ENCODE data around the gene GABARAPL2.
A peak's percentile ranks its signal among the peaks of the same experiment; 100 is the strongest.
"Not testable (repeated sequence)": the region's sequence is repeated elsewhere in the genome, so short reads cannot be mapped to it uniquely, and the experiment has no call there.

The GABARAPL2 gene, protein sequence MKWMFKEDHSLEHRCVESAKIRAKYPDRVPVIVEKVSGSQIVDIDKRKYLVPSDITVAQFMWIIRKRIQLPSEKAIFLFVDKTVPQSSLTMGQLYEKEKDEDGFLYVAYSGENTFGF

DNA sequence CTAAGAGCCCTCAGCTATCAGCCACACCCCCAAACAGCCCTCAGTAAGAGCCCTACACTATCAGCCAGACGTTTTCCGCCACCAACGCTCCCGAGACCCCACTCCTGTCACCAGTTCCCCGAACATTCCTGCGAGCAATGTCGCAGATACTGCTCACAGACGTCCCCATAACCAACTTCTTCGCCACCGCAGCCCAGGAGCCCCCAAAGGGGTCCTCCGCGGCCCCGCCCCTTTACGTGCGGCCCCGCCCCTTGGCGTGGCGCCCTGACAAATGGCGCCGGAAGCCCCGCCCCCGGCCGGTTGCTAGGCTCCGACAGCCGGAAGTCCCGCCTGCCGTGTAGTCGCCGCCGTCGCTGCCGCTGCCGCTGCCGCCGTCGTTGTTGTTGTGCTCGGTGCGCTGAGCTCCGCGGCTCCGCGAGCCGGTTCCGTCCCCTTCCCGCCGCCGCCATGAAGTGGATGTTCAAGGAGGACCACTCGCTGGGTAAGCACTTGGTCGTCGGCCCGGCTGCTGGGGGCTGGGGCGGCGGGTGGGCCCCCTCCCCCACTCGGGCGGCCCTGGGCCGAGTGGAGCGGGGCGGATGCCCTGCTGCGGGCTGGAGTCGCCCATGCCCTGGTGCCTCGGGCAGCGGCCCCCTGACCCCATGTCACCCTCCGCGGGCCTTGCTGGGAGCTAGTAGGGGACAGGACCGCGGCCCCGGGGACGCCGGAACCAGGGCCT lies at the start of gene GABARAPL2:
GABARAPL2 (plus strand) TSS at position 340 of the 718 bp plus-strand sequence; CDS start at position 448, 108 bp downstream.
- peak; percentile 45 for DNase-seq

DNA sequence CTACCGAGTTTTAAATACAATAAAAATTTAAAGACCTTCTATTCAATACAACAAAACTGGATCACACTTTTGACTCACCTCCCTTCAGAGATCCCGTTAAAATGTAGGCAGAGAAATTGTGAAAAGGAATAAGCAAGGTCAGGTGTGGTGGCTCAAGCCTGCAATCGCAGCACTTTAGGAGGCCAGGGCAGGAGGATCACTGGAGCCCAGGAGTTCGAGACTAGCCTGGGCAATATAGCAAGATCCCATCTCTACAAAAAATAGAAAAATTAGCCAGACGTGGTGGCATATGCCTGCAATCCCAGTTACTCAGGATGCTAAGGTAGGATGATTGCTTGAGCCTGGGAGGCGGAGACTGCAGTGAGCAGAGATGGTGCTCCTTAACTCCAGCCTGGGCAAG lies 47.0 kb upstream of the GABARAPL2 start:
- no peak for DNase-seq

DNA sequence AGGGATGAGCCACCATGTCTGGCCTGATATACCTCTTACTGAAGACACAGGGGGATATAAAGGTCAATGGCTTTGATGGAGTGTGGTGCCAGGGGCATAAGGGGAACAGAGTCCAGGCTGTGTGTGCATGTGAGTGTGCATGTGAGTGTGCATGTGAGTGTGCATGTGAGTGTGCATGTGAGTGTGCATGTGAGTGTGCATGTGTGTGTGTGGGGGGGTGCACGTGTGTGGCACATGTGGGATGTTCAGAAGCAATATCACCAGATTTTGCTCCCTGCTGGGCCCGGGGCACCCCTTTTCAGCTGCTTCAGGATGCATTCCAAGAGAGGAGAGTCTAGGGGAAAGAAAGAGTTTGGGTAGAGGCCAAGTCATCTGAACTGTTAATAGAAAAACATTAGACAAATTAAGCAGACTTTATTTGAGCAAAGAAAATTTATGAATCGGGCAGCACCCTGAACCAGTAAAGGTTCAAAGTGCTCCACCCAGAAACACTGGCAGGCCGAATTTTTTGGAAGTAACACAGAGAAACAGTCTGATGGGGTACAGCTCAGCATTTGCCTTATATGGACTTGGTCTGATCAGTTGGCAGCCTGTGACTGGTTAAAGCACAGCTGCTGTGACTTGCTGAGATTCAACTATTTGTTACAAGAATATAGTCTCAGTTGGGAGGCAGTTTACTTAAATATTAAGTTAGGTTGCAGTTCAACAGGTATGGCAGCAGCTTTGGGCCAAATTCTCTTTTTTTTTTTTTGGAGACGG lies 40.0 kb upstream of the GABARAPL2 start:
- DNase-seq, result no peak

DNA sequence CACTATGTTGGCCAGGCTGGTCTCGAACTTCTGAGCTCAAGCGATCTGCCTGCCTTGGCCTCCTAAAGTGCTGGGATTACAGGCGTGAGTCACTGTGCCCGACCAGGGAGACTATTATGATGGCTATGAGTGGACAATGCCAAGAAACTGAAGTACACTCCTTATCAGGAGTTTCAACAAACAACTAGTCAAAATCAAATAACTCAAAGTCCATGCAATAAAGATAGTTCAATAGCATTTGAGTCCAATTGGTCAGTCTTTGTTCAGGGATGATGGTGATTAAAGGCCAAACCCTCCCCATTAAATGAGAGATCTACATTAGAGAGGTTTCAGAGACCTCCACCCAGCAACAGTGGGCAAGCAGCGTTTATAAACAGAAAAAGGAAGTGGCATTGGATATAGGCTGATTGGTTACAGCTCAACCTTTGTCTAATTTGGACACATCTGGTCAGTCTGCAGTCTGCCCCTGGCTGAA lies 38.3 kb upstream of the GABARAPL2 start:
- DNase-seq, result no peak

DNA sequence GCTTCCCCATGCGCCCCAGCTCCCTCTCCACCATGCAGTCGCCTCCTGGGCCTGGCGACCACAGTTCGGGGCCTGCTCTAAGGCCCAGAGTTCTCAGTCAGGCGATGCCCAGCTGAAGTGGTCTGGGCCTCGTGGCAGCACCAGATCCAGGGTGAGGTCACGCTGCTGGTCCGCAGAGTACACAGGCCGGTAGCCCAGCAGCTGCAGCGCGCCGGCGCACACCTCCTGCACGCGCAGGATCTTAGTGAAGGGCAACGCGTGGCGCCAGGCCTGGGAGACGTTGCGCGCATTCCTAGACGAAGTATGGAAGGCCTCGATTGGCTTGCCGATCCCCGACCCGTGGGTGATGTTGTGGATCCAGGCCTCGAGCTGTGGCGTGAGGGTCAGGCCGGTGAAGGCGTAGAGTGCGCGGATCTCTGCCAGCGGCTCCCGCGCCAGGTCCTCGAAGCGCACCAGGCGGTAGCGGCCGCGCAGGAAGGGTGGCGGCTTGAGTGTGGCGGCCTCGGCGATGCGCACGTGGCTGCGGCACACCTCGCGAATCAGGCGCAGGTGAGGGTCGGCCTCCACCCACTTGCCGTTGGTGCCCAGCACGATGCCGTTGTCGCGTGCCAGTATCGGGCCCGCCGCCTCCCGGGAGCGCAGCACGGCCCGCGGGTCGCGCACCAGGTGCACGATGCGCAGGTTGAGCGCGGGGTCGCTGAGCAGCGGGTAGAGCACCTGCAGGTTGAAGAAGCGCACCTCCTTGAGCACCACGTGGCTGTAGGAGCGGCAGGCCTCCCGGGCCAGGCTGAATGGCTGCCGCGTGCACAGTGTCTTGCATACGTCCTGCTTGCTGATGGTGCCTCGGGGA lies 36.9 kb upstream of the GABARAPL2 start:
- DNase-seq, result no peak

DNA sequence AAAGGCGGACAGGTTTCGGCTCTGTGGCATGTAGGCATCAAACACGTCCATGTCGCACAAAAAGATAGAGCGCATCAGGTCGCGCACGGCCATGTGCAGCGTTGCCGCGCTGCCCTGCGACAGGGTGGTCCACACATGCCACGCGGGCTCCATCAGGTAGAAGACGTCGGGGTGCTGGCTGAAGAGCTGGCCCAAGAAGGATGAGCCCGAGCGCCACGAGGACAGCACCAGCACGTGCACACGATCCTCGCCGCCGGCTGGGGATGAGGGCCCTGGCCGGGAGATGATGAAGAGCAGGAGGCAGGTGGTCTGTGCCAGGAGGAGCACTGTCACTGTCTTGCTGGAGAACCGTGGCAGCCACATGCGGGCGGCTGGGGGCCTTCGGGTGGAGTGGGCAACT lies 36.2 kb upstream of the GABARAPL2 start:
- no peak for DNase-seq

DNA sequence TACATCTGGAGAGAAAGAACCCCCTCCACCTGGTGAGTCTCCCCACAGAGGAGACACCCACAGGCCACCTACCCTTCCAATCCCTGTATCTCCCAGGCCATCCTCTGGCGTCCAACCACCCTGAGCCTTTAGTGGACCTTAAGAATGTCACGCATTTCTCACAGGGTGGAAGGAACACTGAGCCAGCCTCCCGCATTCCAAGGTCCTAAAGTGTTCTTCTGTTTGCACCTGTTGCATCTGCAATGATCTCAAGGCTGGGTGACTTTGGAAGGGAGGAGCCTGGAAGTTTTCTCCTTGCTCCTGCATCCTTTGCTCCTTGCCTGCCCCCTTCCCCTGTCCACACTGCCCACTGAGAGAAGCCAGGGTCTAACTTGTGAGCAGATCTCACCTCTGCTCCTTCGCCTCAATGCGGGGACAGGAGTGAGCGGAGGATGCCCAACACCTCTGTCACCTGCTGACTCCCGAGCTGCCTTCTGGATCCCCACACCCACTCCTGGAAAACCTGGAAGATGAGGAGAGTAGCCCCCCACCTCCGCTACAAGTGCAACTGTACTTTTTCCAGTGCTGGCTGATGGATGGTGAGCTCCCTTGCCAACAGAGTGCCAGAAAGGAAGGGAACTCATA lies 33.9 kb upstream of the GABARAPL2 start:
- no peak for DNase-seq

DNA sequence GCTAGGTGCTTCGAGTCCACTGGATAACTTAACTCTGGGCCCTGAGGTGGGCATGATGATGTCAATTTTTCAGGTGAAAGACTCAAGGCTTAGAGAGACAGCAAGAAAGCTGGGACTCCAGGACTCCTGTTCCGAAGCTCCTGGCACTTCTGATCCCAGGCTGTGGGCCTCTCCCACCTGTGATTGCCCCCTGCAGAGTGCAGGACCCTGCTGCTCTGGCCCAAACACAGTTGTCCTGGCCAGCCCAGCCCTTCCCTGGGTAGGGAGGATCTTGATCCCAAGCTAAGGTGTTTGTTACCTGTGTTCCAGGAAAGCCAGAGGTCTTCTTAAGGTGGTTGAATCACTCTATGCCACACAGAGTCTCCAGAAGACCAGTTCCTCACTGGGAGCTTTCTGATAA lies 33.4 kb upstream of the GABARAPL2 start:
- DNase-seq, result no peak

DNA sequence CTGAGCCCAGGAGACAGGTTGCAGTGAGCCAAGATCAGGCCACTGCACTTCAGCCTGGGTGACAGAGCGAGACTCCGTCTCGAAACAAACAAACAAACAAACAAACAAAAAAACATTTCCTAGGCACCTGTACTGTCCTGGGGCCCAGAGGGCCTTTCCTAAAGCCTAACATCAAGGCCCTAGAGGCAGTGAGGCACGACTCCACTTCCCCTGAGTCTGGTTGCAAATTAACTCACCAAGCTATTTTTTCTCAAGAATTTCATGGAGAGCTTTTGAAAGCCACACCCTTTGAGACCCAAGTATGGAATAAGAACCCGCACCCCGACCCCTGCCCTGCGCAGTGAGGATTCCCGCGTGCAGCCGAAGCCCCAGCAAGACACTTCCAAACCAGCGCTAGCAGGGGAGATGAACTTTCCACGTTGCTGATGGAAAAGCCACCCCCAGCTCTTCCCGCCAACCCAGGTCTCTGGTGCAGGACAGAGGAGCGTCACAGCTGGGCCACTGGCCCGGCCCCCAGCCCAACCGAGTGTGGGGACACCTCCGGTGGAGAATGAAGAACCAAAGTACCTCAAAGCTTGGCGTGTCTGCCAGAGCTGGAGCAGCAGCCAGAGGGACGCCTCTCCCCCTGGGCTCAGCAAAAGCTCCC lies 31.5 kb upstream of the GABARAPL2 start:
- no peak for DNase-seq

DNA sequence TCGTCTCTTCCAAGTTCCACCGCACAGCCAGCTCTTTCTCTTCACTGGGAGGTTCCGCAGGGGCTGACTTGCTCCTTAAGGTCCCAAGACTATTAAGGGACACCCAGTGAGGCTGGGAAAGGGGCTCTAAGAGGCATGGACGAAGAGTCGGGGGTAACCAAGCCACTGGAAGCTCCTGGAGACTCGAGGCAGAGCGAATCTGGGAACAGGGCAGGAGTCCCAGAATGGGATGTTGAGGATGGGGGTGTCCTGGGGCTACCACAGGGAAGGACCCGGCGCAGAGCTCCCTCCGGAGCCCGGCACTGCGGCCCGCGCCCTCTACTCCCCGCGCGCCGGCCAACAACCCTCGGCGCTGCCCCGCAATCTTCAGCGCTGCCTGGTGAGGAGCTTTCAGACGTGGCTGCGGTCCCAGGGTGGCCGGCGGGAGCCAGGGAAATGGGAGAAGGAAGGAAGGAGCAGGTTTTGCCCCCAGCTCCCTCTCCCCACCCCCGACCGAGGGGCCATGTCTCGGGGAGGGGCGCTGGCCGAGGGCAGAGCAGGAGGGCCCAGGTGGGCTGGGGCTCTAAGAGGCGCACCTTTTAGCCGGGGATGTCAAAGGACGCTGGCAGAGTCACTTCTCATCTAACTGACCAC lies 30.9 kb upstream of the GABARAPL2 start:
- no peak for DNase-seq

DNA sequence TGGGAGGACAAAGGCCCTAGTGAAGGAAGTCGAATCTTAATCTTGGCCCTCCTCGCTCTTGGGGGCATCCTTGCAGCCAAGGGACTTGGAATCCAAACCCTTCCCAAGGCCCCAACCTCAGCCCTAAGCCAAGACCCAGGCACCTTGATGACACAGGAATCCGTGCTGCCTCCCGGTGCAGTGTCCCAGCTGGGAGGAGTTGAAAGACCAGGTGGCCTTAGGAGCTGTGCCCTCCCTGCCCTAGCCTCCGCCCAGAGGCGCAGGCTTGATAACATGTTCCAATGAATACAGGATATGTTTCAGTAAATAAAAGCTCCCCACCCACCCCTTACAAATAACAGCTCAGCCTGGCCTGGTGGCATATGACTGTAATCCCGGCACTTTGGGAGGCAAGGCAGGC lies 30.3 kb upstream of the GABARAPL2 start, which contains the start of gene CHST5:
CHST5 (minus strand) TSS at position 208 of the 400 bp plus-strand sequence. CDS start 5,724 bp downstream, outside the sequence.
- no peak for DNase-seq

DNA sequence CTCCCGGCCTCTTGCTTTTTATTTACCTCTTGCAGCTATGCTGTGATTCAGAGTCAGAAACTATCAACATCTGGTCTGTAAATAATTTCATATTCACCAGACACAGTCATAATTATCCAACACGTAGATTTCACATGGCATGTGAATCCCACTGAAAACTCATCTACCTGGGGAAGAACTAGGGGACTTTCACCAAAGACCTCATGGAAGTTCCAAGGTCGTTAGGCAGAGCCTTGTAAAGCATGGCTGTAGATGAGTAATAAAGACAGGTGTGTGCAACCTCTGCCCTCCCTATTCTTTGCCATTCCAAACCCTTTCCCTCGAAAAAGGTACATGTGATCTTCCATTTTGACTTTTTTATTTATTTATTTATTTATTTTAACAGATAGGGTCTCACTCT lies 28.4 kb upstream of the GABARAPL2 start:
- no peak for DNase-seq

DNA sequence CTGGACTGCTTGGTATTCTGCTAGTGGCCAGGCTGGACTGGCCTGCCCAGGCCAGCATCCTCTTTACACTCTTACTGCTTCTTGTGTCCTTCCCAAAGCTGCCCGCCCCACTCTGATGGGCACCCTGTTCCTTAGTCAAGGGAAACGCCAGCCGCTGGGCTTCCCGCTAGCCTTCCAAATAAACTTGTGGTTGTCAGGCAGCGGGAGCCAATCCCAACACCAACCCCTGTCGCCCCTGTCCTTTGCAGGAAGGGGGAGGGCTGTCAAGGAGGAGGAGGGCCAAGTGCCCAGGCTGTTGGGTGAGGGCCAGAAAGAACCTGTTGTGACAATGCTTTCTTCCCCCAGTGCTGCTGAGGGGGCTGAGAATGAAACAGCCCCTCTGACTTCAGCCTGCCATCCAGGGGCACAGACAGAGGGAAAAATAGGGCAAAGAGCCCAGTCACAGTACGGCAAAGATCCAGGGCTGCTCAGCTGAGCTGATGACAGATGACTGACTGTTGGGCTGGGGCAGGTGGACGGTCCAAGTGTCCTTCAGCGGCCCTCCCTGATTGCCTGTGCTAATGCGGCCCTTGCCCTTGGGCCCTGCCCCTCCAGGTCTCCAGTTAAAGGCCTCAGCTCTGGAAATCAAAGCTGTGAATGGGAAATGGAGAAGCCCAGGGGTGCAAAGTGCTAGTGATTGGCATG lies 27.2 kb upstream of the GABARAPL2 start:
- DNase-seq, result not testable (repeated sequence)

DNA sequence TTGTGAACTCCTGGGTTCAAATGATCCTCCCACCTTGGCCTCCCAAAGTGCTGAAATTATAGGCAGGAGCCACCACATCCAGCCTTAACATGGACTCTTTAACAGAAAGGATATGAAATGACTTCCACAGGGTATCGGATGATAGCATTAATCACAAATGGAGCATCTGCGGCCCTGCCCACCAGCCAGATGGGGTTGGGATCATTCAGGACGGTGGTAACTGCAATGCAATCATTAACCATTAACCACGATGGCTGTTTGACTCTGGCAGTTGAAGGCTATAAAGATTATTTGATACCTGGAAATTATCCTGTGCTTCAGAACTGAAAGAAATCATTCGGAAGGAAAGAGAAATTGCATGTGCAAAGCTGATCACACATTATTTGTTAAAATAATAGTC lies 24.9 kb upstream of the GABARAPL2 start:
- DNase-seq, result no peak

DNA sequence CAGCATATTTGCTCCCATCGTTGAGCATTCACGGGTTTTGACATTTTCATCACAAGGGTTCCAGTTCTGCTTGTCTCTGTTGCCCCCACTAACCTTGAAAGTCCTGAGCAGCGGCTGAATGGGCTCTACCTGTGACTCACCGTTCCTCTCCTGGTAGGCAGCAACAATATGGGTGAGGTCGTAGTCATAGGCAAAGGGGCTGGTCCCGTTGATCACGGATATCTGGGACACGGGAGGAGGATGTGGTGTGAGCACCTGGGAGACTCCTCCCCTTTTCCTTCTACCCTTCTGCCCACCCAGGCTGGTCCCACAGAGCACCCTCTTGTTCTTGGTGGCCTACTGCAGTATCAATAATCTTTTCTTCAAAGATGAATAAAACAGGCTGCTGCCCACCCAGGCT lies 23.7 kb upstream of the GABARAPL2 start:
- DNase-seq, result not testable (repeated sequence)

DNA sequence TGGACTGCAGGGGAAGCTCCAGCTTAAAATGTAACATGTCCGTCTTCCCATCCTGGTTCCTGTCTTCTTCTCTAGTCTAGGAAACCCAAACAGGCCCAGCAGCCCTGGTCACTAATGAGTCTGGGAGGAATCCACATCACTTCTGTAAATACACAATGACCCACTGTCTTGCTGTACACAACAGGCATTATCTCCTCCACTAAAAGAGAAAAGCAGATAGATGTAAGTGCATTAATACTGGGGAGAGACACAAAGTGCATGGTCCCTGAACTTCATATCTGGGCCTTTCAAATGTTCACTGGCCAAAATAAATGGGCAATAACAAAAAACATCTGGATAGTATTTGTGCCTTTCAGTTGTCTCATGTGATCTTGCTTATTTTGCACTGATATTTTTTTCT lies 20.3 kb upstream of the GABARAPL2 start:
- not testable (repeated sequence) for DNase-seq

DNA sequence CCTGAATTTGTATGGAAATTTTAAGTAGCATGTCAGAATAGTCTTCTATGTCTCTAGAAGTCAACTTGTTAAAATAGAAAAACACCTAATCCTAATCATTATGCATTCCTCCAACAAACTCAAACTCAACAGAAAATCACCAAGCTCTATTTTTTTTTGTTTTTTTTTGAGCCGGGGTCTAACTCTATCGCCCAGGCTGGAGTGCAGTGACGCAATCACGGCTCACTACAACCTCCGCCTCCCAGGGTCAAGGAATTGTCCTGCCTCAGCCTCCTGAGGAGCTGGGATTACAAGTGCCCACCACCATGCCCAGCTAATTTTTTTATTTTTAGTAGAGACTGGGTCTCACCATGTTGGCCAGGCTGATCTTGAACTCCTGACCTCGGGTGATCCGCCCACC lies 19.9 kb upstream of the GABARAPL2 start:
- no peak for DNase-seq

DNA sequence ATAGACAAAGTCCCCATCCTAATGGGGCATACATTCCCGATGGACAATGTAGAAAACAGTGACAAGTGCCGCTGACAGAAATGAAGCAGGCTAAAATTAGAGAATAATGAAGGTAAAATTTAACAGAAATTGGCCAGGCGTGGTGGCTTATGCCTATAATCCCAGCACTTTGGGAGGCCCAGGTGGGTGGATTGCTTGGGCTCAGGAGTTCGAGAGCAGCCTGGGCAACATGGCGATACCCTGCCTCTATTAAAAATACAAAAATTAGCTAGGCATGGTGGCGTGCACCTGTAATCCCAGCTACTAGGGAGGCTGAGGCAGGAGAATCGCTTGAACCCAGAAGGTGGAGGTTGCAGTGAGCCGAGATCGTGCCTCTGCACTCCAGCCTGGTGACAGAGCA lies 17.7 kb upstream of the GABARAPL2 start:
- DNase-seq, result not testable (repeated sequence)

DNA sequence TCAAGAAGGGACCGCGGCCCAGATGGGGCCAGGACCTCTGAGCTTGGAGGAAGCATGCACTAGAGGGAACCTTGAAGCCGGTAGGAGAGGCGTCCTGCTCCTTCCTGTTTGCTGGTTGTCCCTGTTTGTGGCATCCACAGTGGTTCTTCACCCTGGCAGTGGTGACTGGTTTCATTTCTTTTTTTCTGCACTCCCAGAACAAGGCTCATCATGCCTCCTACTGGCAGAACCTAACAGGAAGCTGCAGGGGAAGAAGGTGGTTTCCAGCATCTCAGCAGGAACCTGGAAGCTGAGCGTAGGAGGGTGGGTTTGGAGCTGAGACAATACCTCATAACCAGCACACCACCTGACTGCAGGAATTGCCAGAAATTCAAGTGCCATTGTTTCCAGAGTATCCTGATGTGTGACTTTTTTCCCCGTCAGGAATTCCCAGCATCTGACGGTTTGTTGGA lies 15.9 kb upstream of the GABARAPL2 start:
- DNase-seq, result no peak

DNA sequence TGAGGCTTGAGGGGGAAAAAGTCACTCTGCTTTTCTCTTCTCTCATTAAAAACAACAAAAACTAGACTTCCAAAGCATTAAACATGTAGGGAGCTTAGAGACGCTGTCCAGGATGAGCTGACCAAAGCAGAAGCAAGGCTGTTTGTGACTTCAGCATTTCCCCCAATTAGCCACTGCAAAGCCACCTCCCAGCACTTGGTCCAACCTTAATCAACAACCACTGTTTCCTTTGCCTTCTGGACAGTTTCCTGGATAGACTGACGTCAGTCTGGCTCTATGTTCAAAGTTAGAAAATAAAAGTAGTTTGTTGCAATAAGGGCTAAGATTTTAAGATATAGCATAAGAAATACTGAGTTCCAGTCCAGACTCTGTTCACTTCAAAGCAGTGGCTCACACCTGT lies 13.2 kb upstream of the GABARAPL2 start:
- DNase-seq, result no peak
